D341Med (cell line): ENCODE data around the gene HSPB7.
"Not testable (repeated sequence)": the region's sequence is repeated elsewhere in the genome, so short reads cannot be mapped to it uniquely, and the experiment has no call there.

Source experiments
- DNase-seq: peaks from one replicate; pipeline ENCODE4 v3.0.0; 2012; ENCODE audit warnings: low spot score

Gene HSPB7

GRCh38 chr1:16006552-16007485, 11.0 kb downstream of the HSPB7 start:
- DNase-seq = no peak

DNA sequence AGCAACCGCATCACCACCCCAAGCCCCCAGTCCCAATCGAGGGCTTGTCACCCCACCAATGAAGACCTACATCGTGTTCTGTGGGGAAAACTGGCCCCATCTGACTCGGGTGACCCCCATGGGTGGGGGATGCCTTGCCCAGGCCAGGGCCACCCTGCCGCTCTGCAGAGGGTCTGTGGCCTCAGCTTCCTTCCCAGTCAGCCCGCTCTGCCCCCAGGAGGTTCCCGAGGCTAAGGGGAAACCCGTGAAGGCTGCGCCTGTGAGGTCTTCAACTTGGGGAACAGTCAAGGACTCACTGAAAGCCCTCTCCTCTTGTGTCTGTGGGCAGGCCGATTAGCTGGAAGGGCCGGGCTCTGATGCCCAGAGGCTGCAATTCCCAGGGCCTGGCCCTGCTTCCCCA, 11.8 kb downstream of the HSPB7 start:
- no peak for DNase-seq

DNA sequence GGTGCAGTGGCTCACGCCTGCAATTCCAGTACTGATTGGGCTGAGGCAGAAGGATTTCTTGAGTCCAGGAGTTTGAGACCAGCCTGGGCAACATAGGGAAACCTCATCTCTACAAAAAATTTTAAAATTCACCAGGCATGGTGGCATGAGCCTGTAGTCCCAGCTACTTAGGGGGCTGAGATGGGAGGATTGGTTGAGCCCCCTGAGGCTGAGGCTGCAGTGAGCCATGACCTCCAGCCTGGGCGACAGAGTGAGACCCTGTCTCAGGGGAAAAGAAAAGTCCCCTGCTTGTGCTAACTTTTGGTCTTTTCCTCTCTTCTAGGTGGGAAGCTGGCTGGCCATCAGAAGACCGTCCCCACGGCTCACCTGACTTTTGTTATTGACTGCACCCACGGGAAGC, 12.2 kb downstream of the HSPB7 start:
- DNase-seq = no peak

GRCh38 chr1:16001274-16001673, 16.6 kb downstream of the HSPB7 start:
- DNase-seq = not testable (repeated sequence)

GRCh38 chr1:15998929-15999328, 18.9 kb downstream of the HSPB7 start:
- DNase-seq = peak; percentile 5

GRCh38 chr1:15997637-15998280, 20.1 kb downstream of the HSPB7 start:
- no peak for DNase-seq

DNA sequence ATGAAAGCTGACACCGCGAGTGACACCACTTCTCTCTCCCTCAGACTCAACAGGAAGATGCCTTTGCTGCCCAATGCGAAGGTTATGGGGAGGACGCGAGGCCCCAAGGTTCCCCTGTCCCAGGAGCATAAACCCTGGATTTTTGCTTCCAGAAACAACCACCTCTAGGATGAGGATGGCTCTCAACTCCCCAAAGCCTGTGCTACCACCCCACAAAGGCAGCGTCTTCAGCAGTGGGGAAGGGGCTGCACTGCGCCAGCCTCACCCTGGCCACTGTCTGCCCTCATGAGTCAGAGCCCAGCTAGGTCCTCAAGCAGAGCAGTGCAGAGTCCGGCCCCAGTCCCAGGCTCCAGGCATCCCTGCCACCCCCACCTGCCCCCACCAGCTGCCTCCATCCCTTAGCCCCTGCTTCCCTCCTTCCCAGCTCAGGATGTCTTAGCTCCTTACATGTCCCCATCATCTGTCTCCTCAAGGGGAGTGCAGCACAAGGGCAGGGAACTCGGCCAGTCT, 20.7 kb downstream of the HSPB7 start:
- no peak for DNase-seq

DNA sequence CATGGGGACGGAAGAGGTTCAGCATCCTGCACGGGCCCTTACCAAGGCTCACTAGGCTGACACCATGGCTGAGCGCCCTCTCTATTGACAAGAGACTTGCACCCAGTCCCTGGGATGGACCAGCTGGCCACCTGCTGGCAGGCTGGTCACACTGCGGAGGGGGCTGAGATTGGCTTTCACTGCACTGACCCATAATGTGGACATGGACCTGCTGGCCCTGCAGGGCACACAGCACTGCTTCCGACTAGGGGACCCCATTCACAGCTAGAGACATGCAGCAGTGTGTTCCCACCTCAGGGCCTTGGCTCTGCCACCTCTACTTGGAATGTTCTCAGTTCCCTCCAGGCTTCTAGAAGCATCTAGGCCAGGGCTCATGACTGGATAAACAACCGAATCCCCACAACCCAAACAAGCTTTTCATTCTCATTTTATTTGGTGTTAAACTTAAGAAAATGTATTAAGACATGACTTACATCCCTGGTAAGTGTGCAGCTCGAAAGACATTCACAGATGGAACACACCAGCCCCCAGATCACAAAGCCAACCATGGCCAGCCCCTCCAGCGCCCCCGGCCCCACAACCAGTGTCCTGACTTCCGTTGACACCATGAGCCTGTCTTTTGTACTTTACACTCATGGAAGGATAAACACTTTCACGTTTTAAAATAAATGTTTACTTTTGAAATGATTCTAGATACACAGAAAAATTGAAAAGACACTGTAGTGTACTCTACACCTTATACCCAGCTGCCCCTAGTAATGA, 23.1 kb downstream of the HSPB7 start:
- peak; percentile 57 for DNase-seq

DNA sequence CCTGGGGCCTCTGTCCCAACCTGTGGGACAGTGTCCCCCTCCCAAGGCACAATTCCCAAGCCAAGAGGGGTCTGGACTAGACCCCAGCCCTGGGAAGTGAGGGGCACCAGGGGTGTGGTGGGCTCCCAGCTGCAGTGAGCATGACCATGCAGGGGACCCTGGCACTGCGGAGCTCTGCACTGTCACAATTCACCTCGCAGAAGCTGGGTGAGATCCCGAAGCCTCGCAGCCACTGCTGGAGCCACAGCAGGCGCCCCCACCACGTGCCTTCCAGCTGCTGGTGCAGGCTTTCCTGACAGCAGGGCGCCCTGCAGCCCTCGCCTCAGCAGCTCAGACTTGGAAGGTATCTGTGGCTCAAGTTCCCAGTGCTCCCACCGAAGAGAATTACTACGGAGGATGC, 23.8 kb downstream of the HSPB7 start:
- no peak for DNase-seq

- DNase-seq = no peak
Measured at GRCh38 chr1:15993666-15994065, 24.2 kb downstream of the HSPB7 start.

DNA sequence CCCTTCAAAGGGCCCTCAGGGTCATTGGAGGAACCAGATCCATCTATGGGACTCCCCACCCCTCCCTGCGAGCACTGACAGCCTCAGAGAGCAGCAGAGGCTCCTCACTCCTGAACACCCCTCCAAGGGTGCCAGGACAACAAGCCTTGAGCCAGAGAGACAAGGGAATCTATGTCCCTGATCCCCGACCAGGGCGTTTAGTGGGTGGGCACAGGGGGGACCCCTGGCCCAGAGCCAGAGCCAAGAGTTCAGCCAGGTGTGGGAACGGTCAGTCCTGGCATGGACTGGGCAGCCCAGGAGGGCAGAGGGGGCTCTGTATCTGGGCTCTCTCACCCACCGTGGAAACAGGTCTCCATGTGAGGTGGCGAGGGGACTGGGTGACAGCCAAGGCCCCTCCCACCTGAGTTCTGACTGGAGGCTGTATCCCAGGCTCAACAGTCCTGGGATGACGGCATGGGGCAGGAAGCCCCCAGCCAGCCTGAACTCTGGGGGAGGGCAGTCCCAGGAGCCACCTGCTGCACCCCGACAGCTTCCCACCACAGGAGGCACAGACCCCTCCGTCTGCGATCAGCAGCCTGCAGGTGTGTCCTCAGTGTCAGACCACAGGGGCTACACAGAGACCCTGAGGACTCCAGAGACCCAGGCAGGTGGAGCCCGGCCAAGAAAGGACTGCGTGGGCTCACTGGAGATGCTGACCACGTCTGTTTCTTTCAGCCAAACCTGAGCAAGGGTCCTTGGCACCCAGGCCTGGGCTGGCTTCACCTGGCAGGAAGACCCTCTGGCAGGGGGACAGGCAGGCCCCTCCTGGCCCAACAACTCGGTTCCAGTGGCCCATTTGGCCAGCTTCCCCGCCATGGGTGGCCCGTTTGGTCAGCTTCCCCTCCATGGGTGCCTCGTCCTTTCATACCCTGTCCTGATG, 25.0 kb downstream of the HSPB7 start:
- DNase-seq = no peak

GRCh38 chr1:15992187-15992553, 25.7 kb downstream of the HSPB7 start:
- DNase-seq = no peak

DNA sequence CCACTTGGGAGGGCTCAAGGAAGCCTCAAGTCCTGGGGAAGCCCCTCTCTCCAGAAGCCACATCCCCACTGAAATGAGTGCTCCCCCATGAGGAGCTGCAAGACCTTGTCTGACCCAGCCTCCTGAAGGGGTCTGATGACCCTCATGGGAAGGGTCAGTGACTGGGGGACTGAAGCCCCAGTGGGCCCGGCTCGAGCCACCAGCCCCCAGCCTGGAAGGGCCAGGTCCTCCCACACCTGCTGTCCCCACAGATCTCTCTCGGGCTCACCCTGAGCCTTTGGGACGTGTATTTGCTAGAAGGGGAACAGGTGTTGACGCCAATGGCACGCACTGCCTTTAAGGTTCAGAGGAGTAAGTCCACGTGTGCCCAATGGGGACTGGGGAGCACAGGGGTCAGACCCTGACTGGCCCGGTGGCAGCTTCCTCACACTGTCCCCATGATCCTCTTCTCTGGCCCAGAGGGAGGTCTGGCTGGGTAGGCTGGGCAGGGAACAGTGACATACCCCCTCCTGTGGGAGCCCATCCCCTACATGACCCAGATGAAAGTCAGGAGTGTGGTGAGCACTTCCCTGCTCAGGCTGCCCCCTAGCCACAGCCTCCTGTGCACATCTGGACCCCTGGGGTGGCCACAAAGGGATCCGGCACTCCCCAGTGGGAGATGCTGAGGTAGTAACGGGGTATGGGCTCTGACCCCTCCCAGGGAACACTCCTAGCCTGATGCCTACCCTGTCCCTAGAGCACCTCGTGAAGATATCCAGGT, 26.2 kb downstream of the HSPB7 start:
- DNase-seq = no peak

DNA sequence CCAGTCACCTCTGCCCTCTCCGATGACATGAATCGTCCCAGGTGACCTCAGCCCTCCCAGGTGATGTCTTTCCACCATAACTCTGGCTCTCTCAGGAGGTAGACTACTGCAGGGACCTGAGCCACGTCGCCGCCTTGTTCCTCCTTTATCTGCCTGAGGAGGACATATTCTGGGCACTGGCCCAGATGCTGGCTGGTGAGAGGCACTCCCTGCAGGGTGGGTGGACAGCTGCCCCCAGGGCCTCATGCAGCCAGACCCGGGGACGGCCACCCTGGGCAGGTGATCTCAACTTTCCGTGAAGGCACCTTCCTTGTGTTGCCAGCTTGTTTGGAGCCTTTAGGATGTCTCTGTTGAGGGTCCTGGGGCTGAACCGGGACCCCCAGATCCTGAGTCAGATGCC, 28.1 kb downstream of the HSPB7 start:
- DNase-seq = no peak

- DNase-seq = no peak
Measured at GRCh38 chr1:15988856-15989736, 28.7 kb downstream of the HSPB7 start.

- no peak for DNase-seq
Measured at GRCh38 chr1:15985611-15986297, 32.1 kb downstream of the HSPB7 start.

DNA sequence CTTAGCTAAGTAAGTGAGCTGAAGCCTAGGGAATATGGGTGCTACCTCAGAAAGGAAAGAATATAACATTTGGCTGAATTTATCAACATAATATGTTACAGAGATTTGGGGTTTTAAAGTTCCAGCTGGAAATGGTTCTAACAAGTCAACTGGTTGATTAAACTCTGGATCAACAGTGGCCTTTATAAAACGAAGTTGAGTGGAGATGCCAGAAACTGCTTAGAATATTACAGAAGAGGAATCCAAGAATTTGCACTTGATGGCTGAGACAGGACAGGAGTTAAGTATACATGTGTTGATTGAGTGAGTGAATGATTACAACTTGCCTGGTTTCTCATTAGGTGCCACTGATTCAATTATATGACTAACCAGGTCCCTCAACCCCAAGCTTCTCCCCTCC, 34.6 kb downstream of the HSPB7 start:
- no peak for DNase-seq

GRCh38 chr1:15981679-15982078, 36.2 kb downstream of the HSPB7 start:
- no peak for DNase-seq

DNA sequence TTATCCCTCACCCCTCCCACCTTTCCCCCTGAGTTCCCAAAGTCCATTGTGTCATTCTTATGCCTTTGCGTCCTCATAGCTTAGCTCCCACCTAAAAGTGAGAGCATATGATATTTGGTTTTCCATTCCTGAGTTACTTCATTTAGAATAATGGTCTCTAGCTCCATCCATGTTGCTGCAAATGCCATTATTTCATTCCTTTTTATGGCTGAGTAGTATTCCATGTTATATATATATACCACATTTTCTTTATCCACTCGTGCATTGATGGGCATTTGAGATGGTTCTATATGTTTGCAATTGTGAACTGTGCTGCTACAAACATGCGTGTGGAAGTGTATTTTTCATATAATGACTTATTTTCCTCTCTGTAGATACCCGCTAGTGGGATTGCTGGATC, 39.9 kb downstream of the HSPB7 start:
- not testable (repeated sequence) for DNase-seq
